ENCODE results near the gene MAPRE3. TPM values are rescaled to one million over a fixed set of nuclear protein-coding genes. Genes with fewer than 3 reads are reported as not detected.
"Not testable (repeated sequence)": the region's sequence is repeated elsewhere in the genome, so short reads cannot be mapped to it uniquely, and the experiment has no call there.

Gene MAPRE3
- total RNA-seq, 4 donors from 2014 or later = 16.8 to 64.7 (median 32.9) TPM

DNA sequence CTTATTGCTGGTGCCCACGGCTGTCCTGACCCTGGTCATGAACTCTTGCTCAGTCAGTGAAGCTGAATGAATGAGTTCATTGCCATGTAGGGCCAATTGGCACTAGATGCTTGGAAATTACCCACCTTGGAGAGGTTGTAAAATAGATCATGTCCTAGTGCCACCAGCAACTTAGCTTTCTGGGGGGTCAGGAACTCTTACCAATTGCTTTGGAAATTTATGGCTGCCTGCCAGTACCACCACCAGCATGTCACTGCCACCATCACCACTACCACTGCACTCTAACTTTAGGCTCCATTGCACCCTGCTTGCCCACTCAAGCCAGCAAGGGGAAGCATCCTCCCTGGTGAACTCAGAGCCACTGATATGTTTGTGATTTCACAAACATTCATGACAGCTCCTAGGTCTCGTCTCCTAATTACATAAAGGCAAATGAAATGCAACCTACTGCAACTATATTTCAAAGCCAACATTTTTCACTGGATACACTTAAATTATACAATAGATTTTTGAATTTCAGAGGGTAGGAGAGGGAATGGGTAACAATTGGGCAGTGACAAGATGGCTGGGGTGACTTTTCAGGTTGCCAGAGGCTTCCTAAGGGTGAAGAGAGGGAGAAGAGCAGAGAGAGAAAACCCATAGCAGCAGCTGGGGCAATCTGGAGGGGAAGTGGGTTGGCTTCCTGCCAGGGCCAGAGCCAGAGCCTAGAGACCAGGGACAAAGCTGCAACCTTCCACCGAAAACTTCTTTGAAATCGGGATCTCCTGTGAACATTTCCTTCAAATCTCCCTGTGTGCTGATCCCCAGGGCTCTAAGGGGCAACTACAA is 104.5 kb downstream of the MAPRE3 start:
- in situ Hi-C loops (cut with MboI; ENCODE audit: low pct_ligation_motif_present in 1 of 4, low pct_unique_long_range_greater_than_20kb in 1 of 4, low sequenced_read_pairs in 3 of 4) = loop anchor here in 3 of 4 donors (25.0 kb wide), 1 partner anchor 113 kb away; the partner anchor contains the start of gene MAPRE3 (in 3 of the 3)
- peak; percentile 71 for DNase-seq

DNA sequence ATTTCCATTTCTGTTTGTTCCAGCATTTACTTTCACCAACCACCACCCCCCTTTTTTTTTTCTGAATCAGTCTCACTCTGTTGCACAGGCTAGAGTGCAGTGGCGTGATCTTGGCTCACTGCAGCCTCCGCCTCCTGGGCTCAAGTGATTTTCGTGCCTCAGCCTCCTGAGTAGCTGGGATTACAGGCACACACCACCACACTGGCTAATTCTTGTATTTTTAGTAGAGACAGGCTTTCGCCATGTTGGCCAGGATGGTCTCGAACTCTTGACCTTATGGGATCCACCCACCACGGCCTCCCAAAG is 105.1 kb downstream of the MAPRE3 start:
- H3K4me3 ChIP-seq; intact Hi-C loops (cut with DNase I; ENCODE audit: low total_unique reads); H3K27me3 ChIP-seq; H3K9me3 ChIP-seq; DNase-seq; H3K36me3 ChIP-seq: not testable (repeated sequence)
- H3K4me1 ChIP-seq = peaks cover 9 to 62% (median 28%) of the 10 kb centered on the region in 4 donors
- WGBS, 2 donors (ENCODE audit: low coverage in 1 of 2) = 64% methylated on average over 6 of the region's 6 CpGs; no CpG with 5 or more reads in 1 of the 2 donors
- H3K27ac ChIP-seq = peak overlapping the region; percentile 92 to 96 (median 95)
- in situ Hi-C loops (cut with MboI; ENCODE audit: low pct_ligation_motif_present in 1 of 4, low pct_unique_long_range_greater_than_20kb in 1 of 4, low sequenced_read_pairs in 3 of 4) = loop anchor here in 3 of 4 donors (25.0 kb wide), 1 partner anchor 113 kb away; the partner anchor contains the start of gene MAPRE3 (in 3 of the 3)

More for the DNA sequence above, 104.5 kb downstream of the MAPRE3 start:
- 57% methylated on average over 1 to 4 of the region's 4 CpGs for WGBS, 2 donors (ENCODE audit: low coverage in 1 of 2)
- Histone ChIP-seq H3K27me3 (no peaks in the 10 kb centered on the region), H3K4me1 (peaks cover 14 to 68% (median 33%) of the 10 kb centered on the region in 4 donors), H3K4me3 (no peak overlapping the region), H3K27ac (peak overlapping the region; percentile 92 to 96 (median 95)), H3K9me3 (no peaks in the 10 kb centered on the region), H3K36me3 (no peaks in the 10 kb centered on the region)
- TF ChIP-seq, protein P1, sequence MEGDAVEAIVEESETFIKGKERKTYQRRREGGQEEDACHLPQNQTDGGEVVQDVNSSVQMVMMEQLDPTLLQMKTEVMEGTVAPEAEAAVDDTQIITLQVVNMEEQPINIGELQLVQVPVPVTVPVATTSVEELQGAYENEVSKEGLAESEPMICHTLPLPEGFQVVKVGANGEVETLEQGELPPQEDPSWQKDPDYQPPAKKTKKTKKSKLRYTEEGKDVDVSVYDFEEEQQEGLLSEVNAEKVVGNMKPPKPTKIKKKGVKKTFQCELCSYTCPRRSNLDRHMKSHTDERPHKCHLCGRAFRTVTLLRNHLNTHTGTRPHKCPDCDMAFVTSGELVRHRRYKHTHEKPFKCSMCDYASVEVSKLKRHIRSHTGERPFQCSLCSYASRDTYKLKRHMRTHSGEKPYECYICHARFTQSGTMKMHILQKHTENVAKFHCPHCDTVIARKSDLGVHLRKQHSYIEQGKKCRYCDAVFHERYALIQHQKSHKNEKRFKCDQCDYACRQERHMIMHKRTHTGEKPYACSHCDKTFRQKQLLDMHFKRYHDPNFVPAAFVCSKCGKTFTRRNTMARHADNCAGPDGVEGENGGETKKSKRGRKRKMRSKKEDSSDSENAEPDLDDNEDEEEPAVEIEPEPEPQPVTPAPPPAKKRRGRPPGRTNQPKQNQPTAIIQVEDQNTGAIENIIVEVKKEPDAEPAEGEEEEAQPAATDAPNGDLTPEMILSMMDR (IDR thresholded peaks at IDR 0.05) = no peak
- TF ChIP-seq POLR2A (IDR thresholded peaks at IDR 0.05) (no peak), EP300 (IDR thresholded peaks at IDR 0.05; ENCODE audit: low read depth) (no peak)
- intact Hi-C loops (cut with DNase I; ENCODE audit: low total_unique reads) = no loop called here

DNA sequence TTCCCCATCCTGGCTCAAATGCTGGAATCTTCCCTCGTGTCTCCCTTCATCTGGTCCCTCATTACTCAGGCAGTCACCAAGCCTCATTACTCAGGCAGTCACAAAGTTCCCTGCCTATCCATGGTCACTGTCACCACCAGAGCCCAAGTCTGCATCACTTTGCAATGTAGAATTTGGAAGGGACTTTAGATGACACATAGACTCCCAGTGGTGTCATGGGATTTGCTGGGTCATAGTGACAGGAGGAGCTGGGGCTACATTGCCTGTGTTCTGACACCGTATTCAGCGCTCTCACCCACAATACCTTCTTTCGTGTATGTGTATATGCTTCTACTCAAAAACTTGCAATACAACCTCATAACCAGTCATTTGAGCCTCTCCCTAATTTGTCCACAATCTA is 105.9 kb downstream of the MAPRE3 start:
- Histone ChIP-seq H3K27me3 (no peaks in the 10 kb centered on the region), H3K9me3 (no peaks in the 10 kb centered on the region), H3K27ac (peak overlapping the region; percentile 92 to 96 (median 95)), H3K4me3 (no peak overlapping the region), H3K4me1 (peaks cover 8 to 65% (median 26%) of the 10 kb centered on the region in 4 donors), H3K36me3 (no peaks in the 10 kb centered on the region)
- intact Hi-C loops (cut with DNase I; ENCODE audit: low total_unique reads) (no loop called here), in situ Hi-C loops (cut with MboI; ENCODE audit: low pct_ligation_motif_present in 1 of 4, low pct_unique_long_range_greater_than_20kb in 1 of 4, low sequenced_read_pairs in 3 of 4) (loop anchor here in 3 of 4 donors (25.0 kb wide), 1 partner anchor 114 kb away; the partner anchor contains the start of gene MAPRE3 (in 3 of the 3))
- TF ChIP-seq, protein P1 (IDR thresholded peaks at IDR 0.05) = no peak
- TF ChIP-seq POLR2A (IDR thresholded peaks at IDR 0.05) (no peak), POLR2AphosphoS5 (IDR thresholded peaks at IDR 0.05) (no peak), EP300 (IDR thresholded peaks at IDR 0.05; ENCODE audit: low read depth) (no peak)
- 80 to 87% methylated on average over 4 of the region's 4 CpGs for WGBS, 2 donors (ENCODE audit: low coverage in 1 of 2)
- no peak for DNase-seq

Other genes starting within 250 kb of the MAPRE3 start
- 10 to 100 TPM; 23.3 to 36.3 (median 33.3) TPM for gene SLC35F6, start 206.4 kb upstream of the MAPRE3 start, total RNA-seq
- 10 to 100 TPM in 1 of 4 donors, 1 to 10 TPM in 1, not detected in 2; 1.1 to 14.9 TPM for gene CENPA, start 184.6 kb upstream of the MAPRE3 start, total RNA-seq
- gene DPYSL5, start 122.5 kb upstream of the MAPRE3 start, total RNA-seq = under 1 TPM in 1 of 4 donors, not detected in 3; 0.32 TPM
- gene TMEM214, start 62.3 kb downstream of the MAPRE3 start, total RNA-seq = 100 to 1,000 TPM in 2 of 4 donors, 10 to 100 TPM in 2; 51.2 to 179 (median 127) TPM
- 10 to 100 TPM in 3 of 4 donors, 1 to 10 TPM in 1; 9.7 to 39.2 (median 13.9) TPM for gene AGBL5, start 81.0 kb downstream of the MAPRE3 start, total RNA-seq
- 100 to 1,000 TPM in 3 of 4 donors, 10 to 100 TPM in 1; 92.7 to 320 (median 202) TPM for gene OST4, start 101.0 kb downstream of the MAPRE3 start, total RNA-seq
- 100 to 1,000 TPM in 1 of 4 donors, 10 to 100 TPM in 3; 41.0 to 152 (median 65.6) TPM for gene EMILIN1, start 108.0 kb downstream of the MAPRE3 start, total RNA-seq
- 10 to 100 TPM in 1 of 4 donors, 1 to 10 TPM in 3; 1.8 to 12.0 (median 6.3) TPM for gene KHK, start 116.1 kb downstream of the MAPRE3 start, total RNA-seq
- 1 to 10 TPM in 2 of 4 donors, under 1 TPM in 1, not detected in 1; 0.27 to 4.9 (median 1.1) TPM for gene CGREF1, start 148.5 kb downstream of the MAPRE3 start, total RNA-seq
- gene ABHD1, start 153.2 kb downstream of the MAPRE3 start, total RNA-seq = under 1 TPM in 1 of 4 donors, not detected in 3; 0.48 TPM
- gene PREB, start 164.0 kb downstream of the MAPRE3 start, total RNA-seq = 100 to 1,000 TPM in 1 of 4 donors, 10 to 100 TPM in 3; 53.2 to 105 (median 71.1) TPM
- not detected for gene PRR30, start 168.8 kb downstream of the MAPRE3 start, total RNA-seq
- not detected for gene TCF23, start 178.4 kb downstream of the MAPRE3 start, total RNA-seq
- 100 to 1,000 TPM in 2 of 4 donors, 10 to 100 TPM in 2; 64.7 to 179 (median 121) TPM for gene ATRAID, start 241.4 kb downstream of the MAPRE3 start, total RNA-seq
- gene SLC5A6, start 241.6 kb downstream of the MAPRE3 start, total RNA-seq = 10 to 100 TPM; 22.8 to 58.3 (median 41.0) TPM
- gene CAD, start 246.7 kb downstream of the MAPRE3 start, total RNA-seq = 10 to 100 TPM; 11.9 to 25.9 (median 16.6) TPM

Measured in transverse colon (tissue), 4 donors.